A549 (cell line): ENCODE data around the gene SEPTIN1. TPM values are rescaled to one million over a fixed set of nuclear protein-coding genes. Genes with fewer than 3 reads are reported as not detected.

ENCODE experiments used
- ATAC-seq, 2 experiments: fragments of 200-7000 bp in 1 of 2; fragments of >200 bp in 1 of 2; cut with Nextera tagmentation in 1 of 2; cut with Tn5 transposase in 1 of 2; 3 replicates each; pipeline versions ENCODE4 v1.8.0 to v1.9.1; 2018 to 2020; ENCODE audit warnings: mild to moderate bottlenecking in 1 of 2, moderate library complexity in 1 of 2
- CTCF ChIA-PET: fragments of 300-600 bp; sonication (Branson Sonifier 250); formaldehyde crosslinking; extraction: SDS; loops from one replicate; lab custom pipeline; 2021; ENCODE audit warnings: antibody characterized with exemption, inconsistent platforms; lab: Yijun Ruan, JAX
- POLR2A ChIA-PET: fragments of 350-600 bp; formaldehyde crosslinking; extraction: SDS; loops from one replicate; lab custom pipeline; 2021; ENCODE audit warnings: antibody characterized with exemption, inconsistent platforms; lab: Yijun Ruan, JAX
- DNase-seq, 2 experiments: peaks; one replicate each; pipeline versions ENCODE4 v3.0.0 to v3.0.0-alpha.2; 2011 to 2016; ENCODE audit warnings: low read depth in 1 of 2, low spot score in 1 of 2
- FAIRE-seq: peaks from 2 replicates; lab custom pipeline; 2011; peaks lifted over from hg19 to GRCh38; lab: Jason Lieb, UNC
- H3K27ac ChIP-seq, 2 experiments: fragments of >200 bp; sonication (Bioruptor Twin); formaldehyde crosslinking; 3 replicates each; pipeline ENCODE4 v1.5.1; 2016 to 2017
- H3K4me1 ChIP-seq: fragments of >200 bp; sonication (Bioruptor Twin); formaldehyde crosslinking; 3 replicates; pipeline ENCODE4 v1.6.1; 2016
- H3K4me2 ChIP-seq: fragments of >200 bp; sonication (Bioruptor Twin); formaldehyde crosslinking; 3 replicates; pipeline ENCODE4 v1.6.1; 2016
- H3K4me3 ChIP-seq: fragments of >200 bp; sonication (Bioruptor Twin); formaldehyde crosslinking; 3 replicates; pipeline ENCODE4 v1.5.1; 2016
- H3K9me3 ChIP-seq: fragments of >200 bp; sonication (Bioruptor Twin); formaldehyde crosslinking; 3 replicates; pipeline ENCODE4 v1.6.1; 2016
- ESRRA ChIP-seq: fragments of 150-350 bp; IDR thresholded peaks from 2 replicates; pipeline ENCODE4 v1.6.1; 2014; ENCODE audit warnings: mild to moderate bottlenecking, low read length, borderline replicate concordance
- FOXS1 ChIP-seq: fragments of 250-450 bp; sonication (Bioruptor Pico); IDR thresholded peaks from 2 replicates; pipeline ENCODE4 v1.5.0; 2020; ENCODE audit warnings: mild to moderate bottlenecking, moderate library complexity
- JUN ChIP-seq, 2 experiments: fragments of >200 bp; sonication (Bioruptor Twin); formaldehyde crosslinking; IDR thresholded peaks; 2 replicates in 1 of 2; 3 replicates in 1 of 2; pipeline ENCODE4 v1.6.1; 2016 to 2017
- JUNB ChIP-seq: fragments of >200 bp; sonication (Bioruptor Twin); formaldehyde crosslinking; IDR thresholded peaks from 2 replicates; pipeline ENCODE4 v1.6.1; 2016
- MYC ChIP-seq: IDR thresholded peaks from 2 replicates; pipeline ENCODE4 v1.6.1; 2012; ENCODE audit warnings: mild to moderate bottlenecking, inconsistent platforms, low read length, improper control_type of control experiment, borderline replicate concordance
- NFE2L2 ChIP-seq: fragments of 150-350 bp; conservative IDR thresholded peaks from 2 replicates; pipeline ENCODE4 v1.6.1; 2014; ENCODE audit warnings: low read length
- NPAS2 ChIP-seq: fragments of 250-450 bp; sonication (Bioruptor Pico); IDR thresholded peaks from 2 replicates; pipeline ENCODE4 v1.8.0; 2022; ENCODE audit warnings: mild to moderate bottlenecking, moderate library complexity, borderline replicate concordance
- PHF8 ChIP-seq: fragments of 200-600 bp; sonication (generic); IDR thresholded peaks from 2 replicates; pipeline ENCODE4 v1.6.1; 2016; ENCODE audit warnings: low read depth, mild to moderate bottlenecking, antibody characterized with exemption, moderate library complexity, borderline replicate concordance
- POLR2A ChIP-seq: IDR thresholded peaks from 2 replicates; pipeline ENCODE4 v1.6.1; 2012; ENCODE audit warnings: mild to moderate bottlenecking, low read length
- RAD21 ChIP-seq, 2 experiments: fragments of >200 bp in 1 of 2; sonication (Bioruptor Twin) in 1 of 2; formaldehyde crosslinking in 1 of 2; IDR thresholded peaks in 1 of 2; conservative IDR thresholded peaks in 1 of 2; 2 replicates in 1 of 2; 3 replicates in 1 of 2; pipeline ENCODE4 v1.6.1; 2012 to 2018; ENCODE audit warnings: inconsistent platforms in 1 of 2
- SMC3 ChIP-seq: fragments of >200 bp; sonication (Bioruptor Twin); formaldehyde crosslinking; IDR thresholded peaks from 3 replicates; pipeline ENCODE4 v1.6.1; 2018; ENCODE audit warnings: inconsistent platforms
- SREBF2 ChIP-seq: fragments of 450-650 bp; IDR thresholded peaks from 2 replicates; pipeline ENCODE4 v1.6.1; 2014; ENCODE audit warnings: mild to moderate bottlenecking, moderate library complexity
- TFCP2L1 ChIP-seq: fragments of 250-450 bp; sonication (Bioruptor Pico); IDR thresholded peaks from 2 replicates; pipeline ENCODE4 v1.5.0; 2021; ENCODE audit warnings: mild to moderate bottlenecking
- TP53 ChIP-seq: fragments of 250-450 bp; sonication (Bioruptor Pico); IDR thresholded peaks from 2 replicates; pipeline ENCODE4 v1.5.0; 2021; ENCODE audit warnings: mild to moderate bottlenecking, moderate library complexity
- WGBS: methylation state at CpG from one replicate; pipeline ENCODE4 v1.1.6; 2017; ENCODE audit errors: missing lambda C conversion rate; 5-methylcytosine and 5-hydroxymethylcytosine counted together
- polyA plus RNA-seq, 4 experiments: library from polyadenylated mRNA; depleted of rRNA in 3 of 4; stranded (reverse); fragments of >200 nt; fragmentation: RNase III in 1 of 4; extraction: RNeasy Plus Mini Kit Qiagen cat#74134 plus additional on column Dnase treatment in 1 of 4; gene quantifications; 2 replicates in 3 of 4; 3 replicates in 1 of 4; pipeline ENCODE4 v1.2.3, GENCODE V29; 2011 to 2017
- TF ChIP-seq, protein P1 (sequence below): IDR thresholded peaks from 2 replicates; pipeline ENCODE4 v1.6.1; 2012; ENCODE audit warnings: low read depth, borderline replicate concordance
- TF ChIP-seq, protein P2 (sequence below): IDR thresholded peaks from 2 replicates; pipeline ENCODE4 v1.6.1; 2012
- TF ChIP-seq, protein P3 (sequence below): fragments of 450-650 bp; IDR thresholded peaks from 2 replicates; pipeline ENCODE4 v1.6.1; 2014; ENCODE audit warnings: antibody characterized with exemption
- TF ChIP-seq, protein P4 (sequence below): fragments of >200 bp; sonication (Bioruptor Twin); formaldehyde crosslinking; IDR thresholded peaks from 3 replicates; pipeline ENCODE4 v1.5.1; 2016
- TF ChIP-seq, protein P5 (sequence below): fragments of >200 bp; sonication (Bioruptor Twin); formaldehyde crosslinking; IDR thresholded peaks from 3 replicates; pipeline ENCODE4 v1.6.1; 2016

Gene SEPTIN1
- polyA plus RNA-seq, 2 of the 4 experiments (the other 2 are of a cell fraction), result 0.17 to 0.65 TPM

DNA sequence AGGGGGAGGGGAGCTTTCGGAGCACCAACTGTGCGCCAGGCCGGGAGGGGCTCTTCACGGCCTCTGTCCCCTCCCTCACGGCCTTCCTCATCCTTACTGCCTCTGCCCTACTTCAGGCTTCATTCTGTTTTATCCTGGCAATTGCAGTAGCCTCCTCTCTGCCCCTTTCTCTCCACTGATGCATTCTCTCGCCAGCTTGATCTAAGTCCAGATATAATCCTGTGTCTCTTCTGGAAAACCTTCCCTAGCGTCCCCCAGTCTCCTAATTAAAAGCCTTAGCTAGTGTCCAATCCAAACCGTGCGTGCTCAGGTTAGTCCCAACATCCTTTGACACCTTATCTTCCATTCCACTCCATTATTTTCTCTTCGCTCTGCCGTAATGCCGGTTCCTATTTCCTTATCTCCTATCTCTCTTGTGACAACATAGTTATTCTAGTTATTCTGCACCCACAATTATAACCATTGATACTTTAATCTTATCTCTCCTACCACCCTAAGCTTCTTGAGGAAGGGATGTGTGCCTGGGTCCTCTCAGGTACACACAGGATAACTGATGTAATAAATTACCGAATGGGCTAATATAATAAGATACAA is 13.7 kb upstream of the SEPTIN1 start:
- TF ChIP-seq NFE2L2 (no peak), TP53 (CRISPR knock-in tag) (no peak), TFCP2L1 (CRISPR knock-in tag) (no peak), NPAS2 (CRISPR knock-in tag) (no peak), FOXS1 (no peak), SREBF2 (no peak)
- TF ChIP-seq, protein P1, sequence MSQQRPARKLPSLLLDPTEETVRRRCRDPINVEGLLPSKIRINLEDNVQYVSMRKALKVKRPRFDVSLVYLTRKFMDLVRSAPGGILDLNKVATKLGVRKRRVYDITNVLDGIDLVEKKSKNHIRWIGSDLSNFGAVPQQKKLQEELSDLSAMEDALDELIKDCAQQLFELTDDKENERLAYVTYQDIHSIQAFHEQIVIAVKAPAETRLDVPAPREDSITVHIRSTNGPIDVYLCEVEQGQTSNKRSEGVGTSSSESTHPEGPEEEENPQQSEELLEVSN, result no peak

DNA sequence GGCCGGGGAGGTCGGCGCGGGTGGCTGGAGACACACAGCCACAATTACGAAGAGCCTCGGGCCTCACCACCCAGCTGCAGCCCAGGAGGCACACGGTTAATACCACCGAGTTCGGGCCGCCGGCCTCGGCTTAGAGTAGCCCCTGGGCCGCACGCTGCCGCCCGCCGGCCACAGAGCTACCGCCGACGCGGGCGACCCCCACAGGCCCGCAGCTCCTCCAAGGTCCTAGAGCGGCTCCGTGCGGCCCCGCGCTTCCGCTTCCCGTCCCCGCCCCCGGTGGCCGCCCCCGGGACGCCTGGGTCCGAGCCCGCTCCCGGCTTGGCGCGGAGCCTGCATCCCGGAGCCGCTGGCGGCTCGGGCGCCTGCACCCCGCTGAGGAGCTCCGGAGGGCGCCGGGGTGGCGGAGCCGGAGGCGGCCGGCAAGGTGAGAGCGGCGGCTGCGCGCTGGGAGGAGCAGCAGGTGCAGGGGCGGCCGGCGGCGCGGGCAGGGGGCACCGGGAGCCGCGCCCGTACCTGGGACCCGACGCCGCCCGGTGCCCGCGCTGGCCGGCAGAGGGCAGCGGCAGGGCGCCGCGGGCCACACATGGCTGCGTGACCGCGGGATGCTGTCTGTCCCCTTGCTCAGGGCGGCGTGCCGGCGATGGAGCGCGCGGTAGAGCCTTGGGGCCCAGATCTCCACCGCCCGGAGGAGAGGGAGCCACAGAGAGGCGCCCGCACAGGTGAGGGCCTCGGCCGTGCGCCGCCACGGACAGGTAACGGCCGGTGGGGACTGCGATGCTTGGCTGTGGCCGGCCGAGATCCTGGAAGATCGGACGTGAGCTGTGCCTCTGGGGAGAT is 13.0 kb upstream of the SEPTIN1 start, which contains the start of gene ZNF48:
Gene ZNF48, plus strand, starts transcription at position 266 of the 837 bp plus-strand sequence. Its CDS starts 375 bp downstream, at position 641.
- H3K4me1 ChIP-seq, result peaks cover 12% of the 10 kb centered on the region
- TF ChIP-seq ESRRA (no peak), RAD21 (conservative IDR thresholded peaks at IDR 0.05 in 1 of 2, IDR thresholded peaks at IDR 0.05 in 1 of 2) (peak; percentile 4 to 36; a peak in 2 of 5 replicates), POLR2A (peak; percentile 52), SMC3 (peak; percentile 43; the same call in 1 of the 3 replicates), SREBF2 (no peak), PHF8 (peak; percentile 21), JUN (IDR thresholded peaks at IDR 0.05) (peak; percentile 75 to 92; a peak in 4 of 5 replicates), JUNB (no peak), MYC (0 out of 2 replicates have a peak, but pooled peaks have one; percentile 20)
- TF ChIP-seq, protein P2, sequence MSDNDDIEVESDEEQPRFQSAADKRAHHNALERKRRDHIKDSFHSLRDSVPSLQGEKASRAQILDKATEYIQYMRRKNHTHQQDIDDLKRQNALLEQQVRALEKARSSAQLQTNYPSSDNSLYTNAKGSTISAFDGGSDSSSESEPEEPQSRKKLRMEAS, result peak; percentile 55
- TF ChIP-seq, protein P3, sequence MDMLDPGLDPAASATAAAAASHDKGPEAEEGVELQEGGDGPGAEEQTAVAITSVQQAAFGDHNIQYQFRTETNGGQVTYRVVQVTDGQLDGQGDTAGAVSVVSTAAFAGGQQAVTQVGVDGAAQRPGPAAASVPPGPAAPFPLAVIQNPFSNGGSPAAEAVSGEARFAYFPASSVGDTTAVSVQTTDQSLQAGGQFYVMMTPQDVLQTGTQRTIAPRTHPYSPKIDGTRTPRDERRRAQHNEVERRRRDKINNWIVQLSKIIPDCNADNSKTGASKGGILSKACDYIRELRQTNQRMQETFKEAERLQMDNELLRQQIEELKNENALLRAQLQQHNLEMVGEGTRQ, result no peak
- TF ChIP-seq, protein P4, sequence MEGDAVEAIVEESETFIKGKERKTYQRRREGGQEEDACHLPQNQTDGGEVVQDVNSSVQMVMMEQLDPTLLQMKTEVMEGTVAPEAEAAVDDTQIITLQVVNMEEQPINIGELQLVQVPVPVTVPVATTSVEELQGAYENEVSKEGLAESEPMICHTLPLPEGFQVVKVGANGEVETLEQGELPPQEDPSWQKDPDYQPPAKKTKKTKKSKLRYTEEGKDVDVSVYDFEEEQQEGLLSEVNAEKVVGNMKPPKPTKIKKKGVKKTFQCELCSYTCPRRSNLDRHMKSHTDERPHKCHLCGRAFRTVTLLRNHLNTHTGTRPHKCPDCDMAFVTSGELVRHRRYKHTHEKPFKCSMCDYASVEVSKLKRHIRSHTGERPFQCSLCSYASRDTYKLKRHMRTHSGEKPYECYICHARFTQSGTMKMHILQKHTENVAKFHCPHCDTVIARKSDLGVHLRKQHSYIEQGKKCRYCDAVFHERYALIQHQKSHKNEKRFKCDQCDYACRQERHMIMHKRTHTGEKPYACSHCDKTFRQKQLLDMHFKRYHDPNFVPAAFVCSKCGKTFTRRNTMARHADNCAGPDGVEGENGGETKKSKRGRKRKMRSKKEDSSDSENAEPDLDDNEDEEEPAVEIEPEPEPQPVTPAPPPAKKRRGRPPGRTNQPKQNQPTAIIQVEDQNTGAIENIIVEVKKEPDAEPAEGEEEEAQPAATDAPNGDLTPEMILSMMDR, result peak; percentile 65
- TF ChIP-seq, protein P5, sequence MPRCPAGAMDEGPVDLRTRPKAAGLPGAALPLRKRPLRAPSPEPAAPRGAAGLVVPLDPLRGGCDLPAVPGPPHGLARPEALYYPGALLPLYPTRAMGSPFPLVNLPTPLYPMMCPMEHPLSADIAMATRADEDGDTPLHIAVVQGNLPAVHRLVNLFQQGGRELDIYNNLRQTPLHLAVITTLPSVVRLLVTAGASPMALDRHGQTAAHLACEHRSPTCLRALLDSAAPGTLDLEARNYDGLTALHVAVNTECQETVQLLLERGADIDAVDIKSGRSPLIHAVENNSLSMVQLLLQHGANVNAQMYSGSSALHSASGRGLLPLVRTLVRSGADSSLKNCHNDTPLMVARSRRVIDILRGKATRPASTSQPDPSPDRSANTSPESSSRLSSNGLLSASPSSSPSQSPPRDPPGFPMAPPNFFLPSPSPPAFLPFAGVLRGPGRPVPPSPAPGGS, result peak; percentile 73
- FAIRE-seq, result no peak
- peak within 1 kb of the TSS; percentile 97 for H3K4me2 ChIP-seq
- ATAC-seq, result peak; percentile 82 to 88
- H3K27ac ChIP-seq, result peak within 1 kb of the TSS; percentile 95 to 98
- ChIA-PET POLR2A (interaction anchor here (0.5 to 1.7 kb wide), 12 partner anchors 9 to 255 kb away, joined by 3 to 13 read pairs (median 4); partner anchors contain the start of genes SEPTIN1, TBC1D10B and ZNF771), CTCF (interaction anchor here (0.6 to 11.5 kb wide), 14 partner anchors 13 to 219 kb away, joined by 3 to 149 read pairs (median 4); partner anchors contain the start of genes DCTPP1, SEPTIN1 and ZNF771)
- H3K4me3 ChIP-seq, result peak within 1 kb of the TSS; percentile 86
- under 1% methylated on average over 47 of the region's 103 CpGs for WGBS
- peak; percentile 59 to 88 for DNase-seq
- H3K9me3 ChIP-seq, result no peaks in the 10 kb centered on the region

More for the DNA sequence above, 13.7 kb upstream of the SEPTIN1 start:
- ATAC-seq (no peak), DNase-seq (no peak), FAIRE-seq (no peak)
- H3K4me2 ChIP-seq, result peak overlapping the region; percentile 97
- H3K9me3 ChIP-seq, result no peaks in the 10 kb centered on the region
- 24% methylated on average over 13 of the region's 13 CpGs for WGBS
- H3K27ac ChIP-seq, result peak overlapping the region; percentile 95 to 98
- H3K4me1 ChIP-seq, result peaks cover 12% of the 10 kb centered on the region
- peak overlapping the region; percentile 86 for H3K4me3 ChIP-seq
- POLR2A ChIA-PET, result interaction anchor here (0.7 to 1.7 kb wide), 4 partner anchors 11 to 131 kb away, joined by 3 to 13 read pairs (median 7); partner anchors contain the start of genes TBC1D10B and ZNF771
- CTCF ChIA-PET, result interaction anchor here (0.7 to 11.5 kb wide), 8 partner anchors 9 to 219 kb away, joined by 3 to 149 read pairs (median 8); partner anchors contain the start of genes DCTPP1, SEPTIN1 and ZNF771
